Measurements from ENCODE around the gene PKNOX2. TPM values are rescaled to one million over a fixed set of nuclear protein-coding genes. Genes with fewer than 3 reads are reported as not detected.

PKNOX2 gene
- total RNA-seq, 2 donors from 2014 or later = 0.08 TPM; not detected in 1

- no peak for DNase-seq (ENCODE audit: low spot score in 2 of 2)
- no peak for ATAC-seq
- no peaks in the 10 kb centered on the region for H3K9me3 Mint-ChIP-seq
- no peak overlapping the region for H3K27ac Mint-ChIP-seq
- H3K36me3 Mint-ChIP-seq = no peaks in the 10 kb centered on the region
Observed at GRCh38 chr11:125350206-125351032, 185.9 kb downstream of the PKNOX2 start.

GRCh38 chr11:125351033-125351867, 186.7 kb downstream of the PKNOX2 start:
- no peak for ATAC-seq
- H3K27ac Mint-ChIP-seq = no peak overlapping the region
- DNase-seq (ENCODE audit: low spot score in 2 of 2) = no peak
- H3K36me3 Mint-ChIP-seq = no peaks in the 10 kb centered on the region
- no peaks in the 10 kb centered on the region for H3K9me3 Mint-ChIP-seq

GRCh38 chr11:125351868-125352250, 187.3 kb downstream of the PKNOX2 start:
- no peaks in the 10 kb centered on the region for H3K36me3 Mint-ChIP-seq
- H3K27ac Mint-ChIP-seq = no peak overlapping the region
- DNase-seq (ENCODE audit: low spot score in 2 of 2) (no peak), ATAC-seq (no peak)
- no peaks in the 10 kb centered on the region for H3K9me3 Mint-ChIP-seq

GRCh38 chr11:125356797-125357196, 192.2 kb downstream of the PKNOX2 start:
- ATAC-seq = no peak
- Mint-ChIP-seq H3K27ac (no peak overlapping the region), H3K9me3 (no peaks in the 10 kb centered on the region), H3K36me3 (no peaks in the 10 kb centered on the region)
- DNase-seq (ENCODE audit: low spot score in 2 of 2) = no peak

- Mint-ChIP-seq H3K27ac (no peak overlapping the region), H3K36me3 (no peaks in the 10 kb centered on the region), H3K9me3 (no peaks in the 10 kb centered on the region)
- ATAC-seq (no peak), DNase-seq (ENCODE audit: low spot score in 2 of 2) (no peak)
Observed at GRCh38 chr11:125357551-125357950, 193.0 kb downstream of the PKNOX2 start.

- ATAC-seq (no peak), DNase-seq (ENCODE audit: low spot score in 2 of 2) (no peak)
- H3K27ac Mint-ChIP-seq = peak overlapping the region in 1 of 2 donors; percentile 53
- H3K9me3 Mint-ChIP-seq = no peaks in the 10 kb centered on the region
- H3K36me3 Mint-ChIP-seq = no peaks in the 10 kb centered on the region
Observed at GRCh38 chr11:125358254-125358840, 193.8 kb downstream of the PKNOX2 start.

GRCh38 chr11:125359130-125359529, 194.6 kb downstream of the PKNOX2 start:
- Mint-ChIP-seq H3K36me3 (no peaks in the 10 kb centered on the region), H3K9me3 (no peaks in the 10 kb centered on the region), H3K27ac (no peak overlapping the region)
- DNase-seq (ENCODE audit: low spot score in 2 of 2) = no peak
- ATAC-seq = no peak

- Mint-ChIP-seq H3K27ac (no peak overlapping the region), H3K36me3 (no peaks in the 10 kb centered on the region), H3K9me3 (no peaks in the 10 kb centered on the region)
- ATAC-seq (no peak), DNase-seq (ENCODE audit: low spot score in 2 of 2) (no peak)
Observed at GRCh38 chr11:125360066-125360465, 195.5 kb downstream of the PKNOX2 start.

- H3K27ac Mint-ChIP-seq = no peak overlapping the region
- DNase-seq (ENCODE audit: low spot score in 2 of 2) (no peak), ATAC-seq (no peak)
- no peaks in the 10 kb centered on the region for H3K9me3 Mint-ChIP-seq
- no peaks in the 10 kb centered on the region for H3K36me3 Mint-ChIP-seq
Observed at GRCh38 chr11:125364121-125364826, 199.7 kb downstream of the PKNOX2 start.

- ATAC-seq = no peak
- Mint-ChIP-seq H3K27ac (no peak overlapping the region), H3K36me3 (no peaks in the 10 kb centered on the region), H3K9me3 (no peaks in the 10 kb centered on the region)
- DNase-seq (ENCODE audit: low spot score in 2 of 2) = no peak
Observed at GRCh38 chr11:125365196-125365931, 200.8 kb downstream of the PKNOX2 start.

GRCh38 chr11:125367710-125368109, 203.2 kb downstream of the PKNOX2 start:
- ATAC-seq = no peak
- Mint-ChIP-seq H3K27ac (no peak overlapping the region), H3K36me3 (no peaks in the 10 kb centered on the region), H3K9me3 (no peaks in the 10 kb centered on the region)
- DNase-seq (ENCODE audit: low spot score in 2 of 2) = no peak

- H3K36me3 Mint-ChIP-seq = no peaks in the 10 kb centered on the region
- no peak for DNase-seq (ENCODE audit: low spot score in 2 of 2)
- H3K9me3 Mint-ChIP-seq = no peaks in the 10 kb centered on the region
- no peak overlapping the region for H3K27ac Mint-ChIP-seq
- ATAC-seq = no peak
Observed at GRCh38 chr11:125368757-125369156, 204.2 kb downstream of the PKNOX2 start.

GRCh38 chr11:125369808-125370207, 205.3 kb downstream of the PKNOX2 start:
- no peaks in the 10 kb centered on the region for H3K9me3 Mint-ChIP-seq
- no peaks in the 10 kb centered on the region for H3K36me3 Mint-ChIP-seq
- no peak for ATAC-seq
- DNase-seq (ENCODE audit: low spot score in 2 of 2) = no peak
- H3K27ac Mint-ChIP-seq = no peak overlapping the region

- Mint-ChIP-seq H3K27ac (no peak overlapping the region), H3K9me3 (no peaks in the 10 kb centered on the region), H3K36me3 (no peaks in the 10 kb centered on the region)
- ATAC-seq = no peak
- no peak for DNase-seq (ENCODE audit: low spot score in 2 of 2)
Observed at GRCh38 chr11:125370561-125371389, 206.2 kb downstream of the PKNOX2 start.

GRCh38 chr11:125371431-125371935, 206.9 kb downstream of the PKNOX2 start:
- Mint-ChIP-seq H3K9me3 (no peaks in the 10 kb centered on the region), H3K27ac (no peak overlapping the region), H3K36me3 (no peaks in the 10 kb centered on the region)
- ATAC-seq (no peak), DNase-seq (ENCODE audit: low spot score in 2 of 2) (no peak)
